CD1c-positive myeloid dendritic cell (primary cell): Measurements from ENCODE around the gene VAV1.
"Not testable (repeated sequence)": the region's sequence is repeated elsewhere in the genome, so short reads cannot be mapped to it uniquely, and the experiment has no call there.

Experiments used
- DNase-seq: peaks from one replicate; pipeline ENCODE4 v3.0.0-alpha.2; 2016; ENCODE audit errors: extremely low spot score

The VAV1 gene

DNA sequence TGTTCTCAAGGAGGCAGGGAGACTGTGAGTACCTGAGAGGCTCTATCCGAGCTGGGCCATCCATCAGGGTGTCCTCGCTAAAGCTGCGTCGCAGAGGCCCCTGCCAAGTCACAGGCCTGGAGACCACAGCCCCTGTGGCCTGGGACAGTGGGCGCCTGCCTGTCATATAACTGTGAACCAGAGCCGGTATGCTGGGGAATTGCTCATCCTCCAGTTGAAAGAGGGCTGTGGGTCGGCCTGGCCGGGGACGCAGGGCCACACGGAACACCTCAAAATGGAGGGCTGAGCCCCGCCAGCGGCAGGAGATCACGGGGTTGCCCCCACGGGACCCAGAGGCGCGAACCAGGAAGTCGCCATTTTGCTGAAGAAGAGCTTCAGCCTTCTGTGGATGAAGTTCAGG lies 11.9 kb upstream of the VAV1 start:
- no peak for DNase-seq

DNA sequence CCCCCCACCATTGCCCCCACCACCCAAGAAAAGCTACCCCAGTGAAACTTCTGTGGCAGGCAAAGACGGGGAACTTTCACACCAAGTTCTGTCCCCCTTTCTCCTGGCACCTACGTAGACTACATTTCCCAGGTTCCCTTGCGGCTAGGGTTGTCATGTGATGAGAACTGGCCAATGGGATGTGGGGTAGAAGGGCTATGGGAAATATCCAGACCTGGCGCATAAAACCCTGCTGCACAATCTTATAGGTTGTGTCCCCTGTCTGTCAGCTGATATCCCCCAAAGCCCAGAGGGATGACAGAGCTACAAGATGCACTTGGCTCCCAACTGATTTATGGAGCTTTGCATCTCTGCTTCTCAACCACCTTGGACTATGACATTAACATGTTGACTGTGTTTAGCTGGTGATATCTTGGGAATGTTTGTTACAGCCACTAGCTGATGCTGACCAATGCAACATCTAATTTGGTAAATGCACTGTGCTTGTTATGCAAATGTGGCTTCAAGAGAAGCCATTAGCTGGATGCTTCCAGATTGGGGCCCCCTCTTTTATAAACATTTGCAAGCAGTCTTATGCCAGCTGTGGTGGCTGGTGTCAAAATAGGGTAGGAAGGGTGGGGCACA lies 11.3 kb upstream of the VAV1 start:
- no peak for DNase-seq

DNA sequence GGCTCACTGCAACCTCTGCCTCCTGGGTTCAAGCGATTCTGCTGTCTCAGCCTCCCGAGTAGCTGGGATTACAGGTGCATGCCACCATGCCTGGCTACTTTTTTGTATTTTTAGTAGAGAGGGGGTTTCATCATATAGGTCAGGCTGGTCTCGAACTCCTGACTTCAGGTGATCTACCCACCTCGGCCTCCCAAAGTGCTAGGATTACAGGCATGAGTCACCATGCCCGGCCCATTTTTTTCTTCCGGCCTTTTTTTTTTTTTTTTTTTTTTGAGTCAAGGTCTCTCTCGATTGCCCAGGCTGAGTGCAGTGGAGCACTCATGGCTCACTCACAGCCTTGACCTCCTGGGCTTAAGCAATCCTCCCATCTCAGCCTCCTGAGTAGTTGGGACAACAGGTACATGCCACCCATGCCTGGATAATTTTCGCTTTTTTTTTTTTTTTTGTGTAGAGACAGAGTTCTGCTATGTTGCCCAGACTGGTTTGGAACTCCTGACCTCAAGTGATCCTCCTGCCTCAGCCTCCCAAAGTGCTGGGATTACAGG lies 10.2 kb upstream of the VAV1 start:
- DNase-seq: not testable (repeated sequence)

DNA sequence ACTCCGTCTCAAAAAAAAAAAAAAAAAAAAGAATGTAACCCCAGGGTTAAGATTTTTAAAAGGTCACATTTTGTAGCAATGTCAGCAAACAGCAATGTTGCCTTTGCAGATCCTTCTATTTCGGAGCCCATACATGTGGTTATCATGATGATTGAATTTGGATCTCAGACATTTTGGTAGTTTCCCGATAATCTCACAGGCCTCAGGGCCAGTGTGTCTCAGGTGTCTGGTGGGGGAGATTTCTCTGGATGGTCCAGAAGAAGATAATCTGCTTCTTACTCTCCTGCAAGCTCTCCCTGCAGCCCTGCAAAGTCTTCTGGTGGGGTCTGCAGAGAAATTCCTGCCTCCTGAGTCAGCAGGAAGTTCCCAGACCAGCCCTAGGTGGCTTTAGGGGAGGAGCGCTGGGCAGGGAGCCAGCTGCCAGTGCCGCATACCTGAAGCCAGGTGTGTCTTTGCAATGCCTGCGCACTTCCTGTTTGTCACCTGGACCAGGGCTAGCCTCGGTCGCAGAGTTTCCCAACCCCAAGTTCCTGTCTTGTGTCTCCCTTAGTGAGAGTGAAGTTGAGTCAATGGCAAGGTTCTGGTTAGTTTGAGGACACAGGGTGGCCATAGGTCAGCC lies 6.7 kb upstream of the VAV1 start:
- no peak for DNase-seq

DNA sequence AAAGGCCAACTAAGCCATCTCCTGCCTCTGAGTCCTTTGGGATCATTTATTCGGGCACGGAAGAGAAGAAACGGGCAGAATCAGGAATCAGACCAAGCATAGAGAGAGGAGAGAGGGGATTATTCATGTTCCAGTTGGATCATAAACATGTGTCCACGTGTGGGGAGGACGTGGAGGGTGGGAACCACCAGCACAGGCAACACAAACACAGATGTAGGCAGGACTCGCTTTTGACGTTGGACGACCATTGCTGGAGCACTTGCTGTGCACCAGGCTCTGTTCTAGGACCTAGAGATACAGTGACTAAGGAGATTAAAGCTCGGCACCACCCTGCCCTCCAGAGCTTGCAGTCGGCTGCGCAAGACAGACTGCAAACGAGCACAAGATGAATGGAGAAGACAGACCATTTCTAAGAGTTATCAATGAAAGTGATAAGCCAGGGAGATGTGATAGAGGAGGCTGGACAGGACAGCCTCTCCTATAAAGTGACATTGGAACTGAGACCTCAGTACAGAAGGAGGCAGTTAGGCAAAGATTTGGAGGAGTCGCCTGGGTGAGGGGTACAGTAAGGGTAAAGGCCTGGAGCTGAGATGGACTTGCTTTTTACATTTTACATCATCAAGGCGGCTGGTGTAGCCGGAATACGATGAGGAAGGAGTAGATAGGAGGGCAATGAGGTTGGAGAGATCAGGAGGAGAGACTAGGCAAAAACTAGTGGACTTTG lies 6.0 kb upstream of the VAV1 start:
- DNase-seq: no peak

DNA sequence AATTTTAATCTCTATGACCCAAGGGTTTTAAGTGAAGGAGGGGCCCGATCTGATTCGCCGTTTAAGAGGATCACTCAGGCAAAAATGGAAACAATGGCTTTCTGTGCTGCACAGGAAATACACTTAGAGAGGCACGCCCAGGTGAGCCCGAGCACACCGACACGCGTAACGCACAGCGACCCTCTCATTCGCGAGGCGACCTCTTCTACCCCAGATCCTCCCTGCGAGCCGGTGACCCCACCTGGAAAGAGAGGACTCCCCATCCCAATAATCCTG lies 5.5 kb upstream of the VAV1 start:
- peak; percentile 28 for DNase-seq

DNA sequence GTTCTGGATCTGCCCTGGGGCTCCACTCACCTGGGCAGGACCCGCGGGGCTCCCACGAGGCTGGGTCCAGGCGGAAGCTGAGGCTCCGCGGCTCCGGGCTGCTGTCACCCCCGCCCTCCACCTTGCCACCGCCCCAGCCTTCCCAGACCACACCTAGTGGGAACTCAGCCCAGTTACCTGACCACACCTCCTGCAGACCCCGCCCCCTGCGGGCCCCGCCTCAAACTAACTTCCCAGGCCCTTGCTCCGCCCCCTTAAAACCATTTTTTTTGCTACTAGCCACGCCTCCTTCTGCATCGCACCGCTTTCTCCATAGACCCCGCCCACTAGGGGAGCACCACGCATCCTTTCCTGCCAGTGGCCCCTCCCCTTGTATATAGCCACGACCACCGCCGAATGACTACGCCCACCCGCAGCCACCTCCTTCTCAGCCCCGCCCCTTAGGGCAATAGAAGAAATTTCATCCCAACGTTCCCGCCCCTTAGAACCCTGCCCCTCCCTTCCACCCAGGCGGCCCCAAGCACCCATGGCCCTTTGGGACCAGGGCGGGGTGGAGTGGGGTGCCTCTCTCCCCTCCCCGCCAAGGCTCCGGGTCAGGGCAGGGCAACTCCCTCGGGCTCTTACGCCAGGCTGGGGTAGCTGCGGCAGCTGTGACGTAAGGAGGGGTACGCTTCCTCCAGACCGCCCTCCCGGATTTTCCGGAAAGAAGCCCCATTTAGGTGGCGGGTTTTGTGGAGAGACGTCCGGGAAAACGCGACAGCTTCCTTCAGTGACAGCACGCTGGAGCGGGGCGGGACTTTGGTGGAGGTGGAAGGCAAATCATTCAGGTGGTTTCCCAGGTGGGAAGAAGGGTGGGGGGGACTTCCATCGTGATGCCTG lies 4.9 kb upstream of the VAV1 start, which contains the start of gene SH2D3A:
TSS of gene SH2D3A (minus strand) at position 79 of the 879 bp plus-strand sequence. CDS start 3,687 bp downstream, outside the sequence.
- DNase-seq: peak; percentile 85

DNA sequence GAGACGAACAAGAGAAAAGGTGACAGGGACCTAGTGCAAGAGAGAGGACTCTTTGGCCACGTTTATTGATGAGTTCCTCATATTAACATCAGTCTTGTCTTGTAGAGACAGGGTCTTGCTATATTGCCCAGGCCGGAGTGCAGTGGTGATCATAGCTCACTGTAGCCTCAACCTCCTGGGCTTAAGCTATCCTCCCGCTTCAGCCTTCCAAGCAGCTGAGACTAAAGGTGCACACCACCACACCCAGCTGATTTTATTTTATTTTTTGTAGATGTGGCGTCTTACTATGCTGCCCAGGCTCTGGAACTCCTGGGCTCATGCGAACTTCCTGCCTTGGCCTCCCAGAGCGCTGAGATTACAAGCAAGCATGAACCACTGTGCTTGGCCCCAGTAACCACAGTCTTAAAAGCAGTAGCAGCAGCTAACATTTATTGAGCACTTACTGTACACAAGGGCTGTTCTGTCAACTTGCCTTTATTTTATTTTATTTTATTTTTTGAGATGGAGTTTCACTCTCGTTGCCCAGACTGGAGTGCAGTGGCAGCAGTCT lies 4.2 kb upstream of the VAV1 start:
- no peak for DNase-seq

DNA sequence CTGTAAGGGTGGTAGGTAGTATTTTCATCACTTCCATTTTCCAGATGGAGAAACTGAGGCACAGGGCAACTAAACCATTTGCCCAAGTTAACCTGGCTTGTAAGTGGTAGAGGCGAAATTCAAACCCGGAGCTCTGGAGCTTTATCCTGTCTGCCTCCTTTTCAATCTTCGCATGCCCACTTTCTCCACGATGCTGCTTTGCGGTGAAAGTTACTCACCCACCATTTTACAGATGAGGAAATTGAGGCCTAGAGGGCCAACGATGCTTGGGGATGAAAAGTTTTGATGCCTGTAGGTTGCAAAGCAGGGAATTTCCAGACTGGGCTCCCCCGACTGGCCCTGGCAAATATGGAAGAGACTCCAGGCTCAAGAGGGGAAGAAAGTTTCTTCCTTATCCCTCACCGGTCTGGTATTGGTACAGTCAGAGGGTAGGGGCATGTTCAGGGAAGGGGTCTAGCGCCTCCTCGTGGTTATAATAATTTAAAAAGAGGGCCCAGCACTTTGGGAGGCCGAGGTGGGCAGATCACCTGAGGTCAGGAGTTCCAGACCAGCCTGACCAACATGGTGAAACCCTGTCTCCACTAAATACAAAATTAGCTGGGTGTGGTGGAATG lies 3.4 kb upstream of the VAV1 start:
- peak; percentile 54 for DNase-seq

DNA sequence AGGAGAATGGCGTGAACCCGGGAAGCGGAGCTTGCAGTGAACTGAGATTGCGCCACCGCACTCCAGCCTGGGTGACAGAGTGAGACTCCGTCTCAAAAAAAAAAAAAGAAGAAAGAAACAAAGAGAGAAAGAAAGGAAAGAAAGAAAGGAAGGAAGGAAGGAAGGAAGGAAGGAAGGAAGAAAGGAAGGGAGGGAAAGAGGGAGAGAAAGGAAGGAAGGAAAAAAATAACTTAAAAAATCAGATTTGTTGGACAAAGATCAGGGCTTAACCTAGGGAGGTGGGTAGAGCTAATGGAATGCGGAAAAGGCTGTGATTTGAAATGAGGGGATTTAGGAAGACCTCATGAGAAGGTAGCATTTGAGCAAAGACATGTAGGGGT lies 870 bp upstream of the VAV1 start:
- DNase-seq: not testable (repeated sequence)

DNA sequence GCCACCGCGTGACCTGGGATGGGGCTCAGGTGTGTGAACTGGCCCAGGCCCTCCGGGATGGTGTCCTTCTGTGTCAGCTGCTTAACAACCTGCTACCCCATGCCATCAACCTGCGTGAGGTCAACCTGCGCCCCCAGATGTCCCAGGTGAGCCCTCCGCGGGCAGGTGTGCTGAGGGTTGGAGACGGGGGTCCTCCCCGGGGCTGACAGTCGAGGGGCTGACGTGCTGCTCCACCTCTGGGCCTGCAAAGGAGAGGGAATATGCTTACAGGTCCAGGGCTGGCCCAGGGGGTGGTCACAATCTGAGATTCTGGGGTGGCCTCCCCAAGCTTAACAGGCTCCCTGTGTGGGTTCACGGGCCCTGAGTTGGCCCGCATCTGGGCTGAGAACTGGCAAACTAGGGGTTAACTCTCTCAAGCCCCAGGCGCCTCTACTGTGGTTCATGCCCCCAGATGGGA lies 386 bp downstream of the VAV1 start:
- DNase-seq: no peak

DNA sequence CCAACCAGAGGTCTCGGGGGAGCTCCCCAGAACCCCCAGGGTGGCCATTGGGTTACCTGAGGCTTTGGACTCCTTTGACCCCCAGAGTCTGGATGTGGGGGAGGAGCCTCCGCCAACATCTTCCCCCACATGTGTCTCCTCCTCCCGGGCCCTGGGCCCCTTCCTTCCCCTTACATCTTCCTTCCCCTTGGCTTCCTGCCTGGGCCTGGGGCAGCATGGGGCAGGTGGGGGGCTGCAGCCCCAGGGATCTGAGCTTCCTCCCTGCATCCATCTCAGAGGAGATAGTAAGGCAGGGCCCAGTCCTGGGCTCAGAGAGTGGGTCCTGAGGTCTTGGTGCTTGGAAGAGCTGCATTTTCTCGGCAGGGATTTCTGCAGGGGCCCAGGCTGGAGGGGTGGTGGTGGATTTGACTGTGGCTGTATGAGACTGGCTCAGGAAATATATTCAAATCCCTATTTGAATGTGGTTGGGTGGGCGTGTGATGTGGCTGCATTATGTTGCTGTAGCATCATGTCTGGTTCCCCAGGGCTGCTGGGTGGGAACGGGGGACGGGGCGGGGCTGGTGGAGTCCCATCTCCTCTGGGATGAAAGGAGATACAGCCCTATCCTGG lies 919 bp downstream of the VAV1 start:
- DNase-seq: peak; percentile 57

DNA sequence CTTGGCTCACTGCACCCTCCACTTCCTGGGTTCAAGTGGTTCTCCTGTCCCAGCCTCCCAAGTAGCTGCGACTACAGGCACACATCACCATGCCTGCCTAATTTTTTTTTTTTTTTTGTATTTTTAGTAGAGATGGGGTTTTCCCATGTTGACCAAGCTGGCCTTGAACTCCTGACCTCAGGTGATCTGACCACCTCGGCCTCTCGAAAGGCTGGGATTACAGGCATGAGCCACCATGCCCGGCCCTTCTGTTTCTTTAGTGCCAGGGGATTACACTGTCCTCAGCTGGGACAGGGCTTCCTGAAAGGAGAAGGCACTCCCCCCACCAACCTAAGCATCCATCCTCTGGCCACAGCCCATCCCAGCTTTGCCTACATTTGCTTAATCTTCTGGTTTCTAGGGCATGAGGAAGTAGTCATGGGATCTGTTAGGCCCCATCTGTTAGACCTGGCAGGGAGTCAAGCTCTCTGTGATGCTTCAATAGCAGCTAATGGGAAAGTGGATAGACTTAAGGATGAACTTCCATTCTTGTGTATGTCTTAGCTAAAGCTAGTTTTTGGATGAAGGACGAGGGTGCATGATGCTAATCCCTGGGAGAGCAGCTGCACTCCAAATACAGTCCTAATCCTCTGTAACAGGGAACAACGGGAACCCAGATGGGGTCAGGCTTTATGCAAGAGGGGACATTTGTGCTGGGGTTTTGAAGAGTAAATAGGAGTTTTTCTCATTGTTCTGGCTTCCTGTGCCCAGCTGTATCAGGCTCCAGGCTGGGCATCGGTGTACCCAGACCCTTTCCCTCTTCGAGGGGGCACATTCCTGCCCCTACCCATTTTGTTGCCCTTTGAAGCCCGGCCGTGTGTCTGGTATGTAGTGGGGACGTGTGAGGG lies 2.6 kb downstream of the VAV1 start:
- DNase-seq: peak; percentile 72

DNA sequence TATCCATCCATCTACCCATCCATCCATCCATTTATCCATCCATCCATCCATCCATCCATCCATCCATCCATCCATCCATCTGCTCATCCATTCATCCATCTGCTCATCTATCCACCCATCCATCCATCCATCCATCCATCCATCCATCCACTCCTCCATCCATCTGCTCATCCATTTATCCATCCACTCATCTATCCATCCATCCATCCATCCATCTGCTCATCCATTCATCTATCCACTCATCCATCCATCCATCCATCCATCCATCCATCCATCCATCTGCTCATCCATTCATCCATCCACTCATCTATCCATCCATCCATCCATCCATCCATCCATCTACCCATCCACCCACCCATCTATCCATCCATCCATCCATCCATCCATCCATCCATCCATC lies 3.5 kb downstream of the VAV1 start:
- DNase-seq: not testable (repeated sequence)

DNA sequence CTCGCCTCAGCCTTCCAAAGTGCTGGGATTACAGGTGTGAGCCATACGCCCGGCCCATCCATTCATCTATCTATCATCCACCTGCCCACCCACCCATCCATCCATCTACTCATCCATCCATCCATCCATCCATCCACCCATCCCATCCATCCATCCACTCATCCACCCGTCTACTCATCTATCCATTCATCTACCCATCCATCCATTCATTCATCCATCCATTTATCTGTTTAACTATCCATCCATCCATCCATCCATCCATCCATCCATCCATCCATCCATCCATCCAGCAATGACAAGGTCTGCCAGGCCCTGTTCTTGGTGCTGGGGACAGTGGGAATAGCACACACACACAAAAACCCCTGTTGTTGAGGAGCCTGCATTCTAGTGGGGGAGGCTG lies 4.5 kb downstream of the VAV1 start:
- DNase-seq: no peak

DNA sequence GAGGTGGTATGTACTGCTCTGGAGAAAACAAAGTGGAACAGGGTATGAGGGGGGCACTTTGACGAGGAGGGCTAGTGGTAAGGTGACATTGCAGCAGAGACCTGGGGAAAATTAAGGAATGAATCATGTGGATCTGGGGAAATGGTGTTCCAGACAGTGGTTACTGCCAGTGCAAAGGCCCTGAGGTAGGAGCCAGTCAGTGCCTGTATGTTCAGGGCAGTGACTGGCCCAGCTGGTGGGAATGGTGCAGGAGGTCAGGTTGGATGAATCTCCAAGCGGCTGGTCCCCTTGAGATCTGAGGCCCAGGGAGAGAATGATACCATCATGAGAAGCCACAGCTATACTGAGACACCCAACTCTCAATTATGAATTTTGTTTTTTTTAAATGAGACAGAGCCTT lies 4.9 kb downstream of the VAV1 start:
- no peak for DNase-seq

DNA sequence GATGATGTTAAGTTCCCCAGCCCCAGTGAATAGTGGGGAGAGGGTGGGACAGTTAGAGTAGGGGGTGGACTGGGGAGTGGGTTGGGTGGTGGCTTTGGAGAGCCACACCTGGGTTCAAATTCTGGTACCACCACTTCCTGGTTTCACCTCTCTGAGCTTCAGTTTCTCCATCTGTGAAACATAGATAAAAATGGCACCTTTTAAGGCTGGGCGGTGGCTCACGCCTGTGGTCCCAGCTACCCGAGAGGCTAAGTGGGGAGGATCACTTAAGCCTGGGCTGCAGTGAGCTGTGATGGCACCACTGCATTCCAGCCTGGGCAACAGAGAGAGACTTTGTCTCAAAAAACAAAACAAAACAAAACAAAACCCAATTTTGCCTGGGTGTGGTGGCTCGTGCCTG lies 5.9 kb downstream of the VAV1 start:
- DNase-seq: no peak

DNA sequence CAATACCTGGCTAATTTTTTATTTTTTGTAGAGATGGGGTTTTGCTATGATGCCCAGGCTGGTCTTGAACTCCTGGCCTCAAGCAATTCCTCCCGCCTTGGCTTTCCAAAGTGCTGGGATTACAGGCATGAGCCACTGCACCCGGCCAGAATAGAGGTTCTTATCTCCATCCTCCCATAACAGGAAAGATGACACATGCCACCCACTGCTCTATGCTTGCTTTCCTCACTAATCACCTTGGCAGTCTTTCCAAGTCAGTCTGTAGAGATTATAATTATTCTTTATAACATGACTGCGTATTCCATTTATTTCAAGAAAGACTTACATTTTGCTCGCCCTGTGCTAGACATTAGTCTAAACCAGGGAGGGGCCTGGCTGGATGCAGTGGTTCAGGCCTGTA lies 6.7 kb downstream of the VAV1 start:
- DNase-seq: no peak

DNA sequence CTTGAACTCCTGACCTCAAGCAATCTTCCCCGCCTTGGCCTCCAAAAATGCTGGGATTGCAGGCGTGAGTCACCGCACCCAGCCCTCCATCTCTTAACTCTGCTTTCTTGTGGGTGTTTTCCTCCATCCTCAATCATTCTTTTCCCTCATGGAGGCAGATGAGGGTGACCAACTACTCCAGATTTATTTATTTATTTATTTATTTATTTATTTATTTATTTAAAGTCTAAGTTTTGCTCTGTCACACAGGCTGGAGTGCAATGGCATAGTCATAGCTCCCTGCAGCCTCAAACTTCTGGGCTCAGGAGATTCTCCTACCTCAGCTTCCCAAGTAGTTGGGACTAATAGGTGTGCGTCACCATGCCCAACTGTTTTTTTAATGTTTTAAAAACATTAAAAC lies 14.9 kb downstream of the VAV1 start:
- no peak for DNase-seq

DNA sequence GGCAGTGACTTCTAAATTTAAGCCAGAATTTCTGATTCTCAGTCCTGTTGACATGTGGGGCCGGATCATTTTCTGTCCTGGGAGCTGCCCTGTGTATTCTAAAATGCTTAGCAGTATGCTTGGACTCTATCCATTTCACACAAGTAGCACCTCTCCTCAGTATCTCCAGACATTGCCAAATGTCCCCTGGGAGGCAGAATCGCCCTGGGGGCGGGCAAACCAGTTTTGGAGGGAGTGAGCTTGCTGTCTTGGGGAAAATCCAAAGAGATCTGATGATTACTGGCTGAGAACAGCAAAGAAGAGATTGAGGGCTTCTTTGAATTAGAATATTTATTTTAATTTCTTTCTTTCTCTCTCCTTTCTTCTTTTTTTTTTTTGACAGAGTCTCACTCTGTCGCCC lies 16.4 kb downstream of the VAV1 start:
- DNase-seq: no peak
